ENCODE data around the gene ANKIB1.

GRCh38 chr7:92275327-92275726, 29.6 kb downstream of the ANKIB1 start:
- TF ChIP-seq CTCF (conservative IDR thresholded peaks at IDR 0.05; ENCODE audit: low read length) (no peak), EZH2phosphoT487 (IDR thresholded peaks at IDR 0.05; ENCODE audit: borderline replicate concordance) (no peak)

All from Loucy (cell line).